Transverse colon (tissue), 4 donors: Measurements from ENCODE around the gene HMCN1. TPM values are rescaled to one million over a fixed set of nuclear protein-coding genes. Genes with fewer than 3 reads are reported as not detected.

Experiments used
- DNase-seq: peaks from one replicate; pipeline ENCODE4 v3.0.0-alpha.2; 2019
- H3K27ac ChIP-seq, 4 donors: fragments of 200-600 bp; sonication (generic); 2 replicates each; pipeline ENCODE4 v1.5.1; 2016 to 2018; ENCODE audit warnings: inconsistent platforms in 4 of 4
- H3K27me3 ChIP-seq: fragments of 200-600 bp; sonication (generic); 2 replicates; pipeline ENCODE4 v1.5.1; 2017; ENCODE audit warnings: inconsistent platforms
- H3K36me3 ChIP-seq, 4 donors: fragments of 200-600 bp; sonication (generic); 2 replicates each; pipeline ENCODE4 v1.5.1; 2017 to 2019; ENCODE audit warnings: inconsistent platforms in 4 of 4
- H3K4me1 ChIP-seq, 4 donors: fragments of 200-600 bp; sonication (generic); 2 replicates each; pipeline ENCODE4 v1.5.1; 2017 to 2020; ENCODE audit warnings: inconsistent platforms in 4 of 4
- H3K4me3 ChIP-seq, 4 donors: fragments of 200-600 bp; sonication (generic); 1 replicate in 1 of 4; 2 replicates in 3 of 4; pipeline versions ENCODE4 v1.5.1 to v1.6.1; 2017 to 2019; ENCODE audit warnings: inconsistent platforms in 4 of 4
- H3K9me3 ChIP-seq, 2 donors: fragments of 200-600 bp; sonication (generic); 2 replicates each; pipeline ENCODE4 v1.5.1; 2017 to 2019; ENCODE audit warnings: inconsistent platforms in 2 of 2
- CTCF ChIP-seq, 5 experiments: fragments of 200-600 bp in 3 of 5; fragments of 450-650 bp in 2 of 5; sonication (generic) in 3 of 5; IDR thresholded peaks; 1 replicate in 2 of 5; 2 replicates in 3 of 5; pipeline ENCODE4 v1.5.1; 2016 to 2017; ENCODE audit warnings: antibody characterized with exemption in 5 of 5, inconsistent platforms in 3 of 5, mild to moderate bottlenecking in 2 of 5, moderate library complexity in 1 of 5
- EP300 ChIP-seq: sonication (generic); formaldehyde crosslinking; IDR thresholded peaks from one replicate; pipeline ENCODE4 v1.6.1; 2017; ENCODE audit warnings: antibody characterized with exemption, low read depth
- POLR2A ChIP-seq: fragments of 450-650 bp; IDR thresholded peaks from one replicate; pipeline ENCODE4 v1.6.1; 2016; ENCODE audit warnings: antibody characterized with exemption, mild to moderate bottlenecking, moderate library complexity
- POLR2AphosphoS5 ChIP-seq, 3 donors: sonication (generic); formaldehyde crosslinking; IDR thresholded peaks; one replicate each; pipeline ENCODE4 v1.6.1; 2016; ENCODE audit warnings: antibody characterized with exemption in 3 of 3
- WGBS, 2 donors: methylation state at CpG; one replicate each; pipeline ENCODE4 v1.1.5; 2018; ENCODE audit warnings: low coverage in 1 of 2; 5-methylcytosine and 5-hydroxymethylcytosine counted together
- in situ Hi-C, 4 donors: fragments of 200-750 bp; cut with MboI; loops; one replicate each; pipeline versions ENCODE4 v1.15.0 to v1.15.1; 2017; ENCODE audit warnings: low sequenced_read_pairs in 3 of 4, low pct_ligation_motif_present in 1 of 4, low pct_unique_long_range_greater_than_20kb in 1 of 4
- intact Hi-C: fragments of 100-400 bp; cut with DNase I; formaldehyde crosslinking; loops from one replicate; pipeline ENCODE4 v1.15.1; 2023; ENCODE audit warnings: low total_unique reads
- total RNA-seq, 4 donors: library from RNA; depleted of rRNA; stranded (reverse); fragments of >200 nt; gene quantifications; one replicate each; pipeline ENCODE4 v1.1.0, GENCODE V29; 2016

The HMCN1 gene
- total RNA-seq, 4 donors from 2014 or later: 1.1 to 2.7 (median 2.1) TPM

- Histone ChIP-seq H3K27ac (no peak overlapping the region), H3K27me3 (no peaks in the 10 kb centered on the region), H3K36me3 (no peaks in the 10 kb centered on the region), H3K4me1 (no peaks in the 10 kb centered on the region), H3K9me3 (no peaks in the 10 kb centered on the region), H3K4me3 (no peak overlapping the region)
- peak; percentile 11 for DNase-seq
- WGBS, 2 donors: 41 to 48% methylated on average over 2 to 4 of the region's 4 CpGs
- TF ChIP-seq EP300 (no peak), CTCF (IDR thresholded peaks at IDR 0.05) (peak; percentile 60 to 84 (median 71)), POLR2AphosphoS5 (IDR thresholded peaks at IDR 0.05) (peak; percentile 23 to 40 (median 37)), POLR2A (no peak)
- in situ Hi-C loops (loop anchor here in 3 of 4 donors (10.0 to 25.0 kb wide), 2 partner anchors 400 to 488 kb away; no protein-coding TSS in a partner anchor), intact Hi-C loops (no loop called here)
Observed at GRCh38 chr1:186212568-186213224, 478.5 kb downstream of the HMCN1 start.

DNA sequence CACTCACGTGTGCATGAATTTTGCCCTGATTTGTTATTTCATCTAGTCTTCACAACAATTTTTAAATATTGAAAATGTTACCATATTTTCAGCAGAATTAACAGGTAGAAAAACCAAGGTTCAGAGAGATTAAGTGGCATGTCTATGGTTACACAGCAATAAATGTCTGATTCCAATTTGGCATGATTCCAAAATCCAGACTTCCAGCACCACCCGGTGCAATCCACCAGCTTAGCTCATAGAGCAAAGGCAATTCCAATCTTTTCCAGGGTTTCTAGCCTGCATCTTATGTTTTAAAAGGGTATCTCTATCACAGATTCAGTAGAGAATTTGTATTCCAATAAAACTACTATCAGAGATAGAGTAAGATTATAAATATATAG is 479.0 kb downstream of the HMCN1 start:
- no peaks in the 10 kb centered on the region for H3K36me3 ChIP-seq
- H3K9me3 ChIP-seq: no peaks in the 10 kb centered on the region
- intact Hi-C loops: no loop called here
- in situ Hi-C loops: loop anchor here in 3 of 4 donors (10.0 to 25.0 kb wide), 2 partner anchors 401 to 488 kb away; no protein-coding TSS in a partner anchor
- 59 to 86% methylated on average over 1 to 2 of the region's 2 CpGs for WGBS, 2 donors
- no peak for DNase-seq
- H3K4me3 ChIP-seq: no peak overlapping the region
- no peaks in the 10 kb centered on the region for H3K4me1 ChIP-seq
- H3K27me3 ChIP-seq: no peaks in the 10 kb centered on the region
- no peak for TF ChIP-seq EP300
- TF ChIP-seq POLR2A: no peak
- TF ChIP-seq CTCF (IDR thresholded peaks at IDR 0.05): no peak
- TF ChIP-seq POLR2AphosphoS5 (IDR thresholded peaks at IDR 0.05): no peak
- no peak overlapping the region for H3K27ac ChIP-seq

- DNase-seq: no peak
- no peaks in the 10 kb centered on the region for H3K36me3 ChIP-seq
- no peaks in the 10 kb centered on the region for H3K9me3 ChIP-seq
- no peaks in the 10 kb centered on the region for H3K4me1 ChIP-seq
- H3K4me3 ChIP-seq: no peak overlapping the region
- H3K27ac ChIP-seq: no peak overlapping the region
- in situ Hi-C loops (loop anchor here in 3 of 4 donors (10.0 to 25.0 kb wide), 2 partner anchors 402 to 490 kb away; no protein-coding TSS in a partner anchor), intact Hi-C loops (no loop called here)
- WGBS, 2 donors: 71% methylated on average over 1 of the region's 1 CpG; no CpG with 5 or more reads in 1 of the 2 donors
- no peaks in the 10 kb centered on the region for H3K27me3 ChIP-seq
- TF ChIP-seq POLR2AphosphoS5 (IDR thresholded peaks at IDR 0.05) (no peak), POLR2A (no peak), EP300 (no peak), CTCF (IDR thresholded peaks at IDR 0.05) (no peak)
Observed at GRCh38 chr1:186214791-186215190, 480.6 kb downstream of the HMCN1 start.

DNA sequence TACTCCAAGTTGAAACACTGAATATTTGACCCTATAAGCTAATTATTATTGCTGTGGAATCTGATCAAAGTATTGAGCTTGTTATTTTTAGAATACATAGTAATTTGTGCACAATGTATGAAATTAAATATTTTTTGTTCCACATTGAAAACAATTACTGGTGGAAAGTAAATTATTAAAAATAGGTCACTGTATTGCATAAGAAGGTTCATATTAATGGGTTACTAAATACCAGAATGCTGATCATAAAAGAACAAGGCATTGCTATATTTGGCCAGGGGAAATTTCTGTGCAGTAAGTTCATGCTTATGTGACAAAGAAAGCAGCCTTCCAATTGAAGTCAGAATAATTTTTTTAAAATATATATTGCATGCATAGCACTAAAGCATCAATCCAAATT is 481.4 kb downstream of the HMCN1 start:
- intact Hi-C loops: no loop called here
- no peaks in the 10 kb centered on the region for H3K36me3 ChIP-seq
- no peak overlapping the region for H3K4me3 ChIP-seq
- DNase-seq: no peak
- H3K9me3 ChIP-seq: no peaks in the 10 kb centered on the region
- H3K27ac ChIP-seq: no peak overlapping the region
- no peak for TF ChIP-seq POLR2AphosphoS5 (IDR thresholded peaks at IDR 0.05)
- no peak for TF ChIP-seq EP300
- TF ChIP-seq POLR2A: no peak
- no peak for TF ChIP-seq CTCF (IDR thresholded peaks at IDR 0.05)
- H3K27me3 ChIP-seq: no peaks in the 10 kb centered on the region
- in situ Hi-C loops: loop anchor here in 3 of 4 donors (10.0 to 25.0 kb wide), 2 partner anchors 403 to 491 kb away; no protein-coding TSS in a partner anchor
- H3K4me1 ChIP-seq: no peaks in the 10 kb centered on the region
